Measurements from ENCODE around the gene CNPY2. TPM values are rescaled to one million over a fixed set of nuclear protein-coding genes. Genes with fewer than 3 reads are reported as not detected.

The CNPY2 gene
- total and polyA plus RNA-seq, 2 of the 13 experiments (the other 11 are each of a cell fraction or from before 2014, with no cell fraction given), result 285 to 356 TPM

- TF ChIP-seq ZMYM2 (CRISPR knock-in tag; IDR thresholded peaks at IDR 0.05), result no peak; the same call in 1 of the 2 replicates
- 0 out of 2 replicates have a peak, but pooled peaks have one; percentile 9 for TF ChIP-seq PRDM4 (CRISPR knock-in tag; IDR thresholded peaks at IDR 0.05; ENCODE audit: borderline replicate concordance)
- TF ChIP-seq PRMT3 (CRISPR knock-in tag; IDR thresholded peaks at IDR 0.05; ENCODE audit: borderline replicate concordance, low read depth), result no peak
- TF ChIP-seq ZXDC (CRISPR knock-in tag; IDR thresholded peaks at IDR 0.05), result no peak
- TF ChIP-seq TRIM22 (IDR thresholded peaks at IDR 0.05), result no peak
- TF ChIP-seq HNRNPK (IDR thresholded peaks at IDR 0.05; ENCODE audit: low read depth, low read length, poor library complexity, severe bottlenecking), result peak; percentile 60
- peak; percentile 65; the same call in 1 of the 2 replicates for TF ChIP-seq ARID5B (CRISPR knock-in tag; IDR thresholded peaks at IDR 0.05)
- no peak; the same call in none of the 2 replicates for TF ChIP-seq ZNF510 (CRISPR knock-in tag; IDR thresholded peaks at IDR 0.05; ENCODE audit: low read depth)
- TF ChIP-seq ZNF720 (CRISPR knock-in tag; IDR thresholded peaks at IDR 0.05), result no peak
- TF ChIP-seq ZNF678 (CRISPR knock-in tag; IDR thresholded peaks at IDR 0.05), result peak; percentile 64; the same call in 1 of the 2 replicates
- TF ChIP-seq AHR (CRISPR knock-in tag; IDR thresholded peaks at IDR 0.05), result no peak
- TF ChIP-seq NFKB2 (CRISPR knock-in tag; IDR thresholded peaks at IDR 0.05; ENCODE audit: borderline replicate concordance), result peak; percentile 79; the same call in 1 of the 2 replicates
- no peak for TF ChIP-seq ZMYM3 (CRISPR knock-in tag; IDR thresholded peaks at IDR 0.05)
- no peak for TF ChIP-seq JDP2 (CRISPR knock-in tag; IDR thresholded peaks at IDR 0.05; ENCODE audit: borderline replicate concordance)
- TF ChIP-seq NRL (CRISPR knock-in tag; IDR thresholded peaks at IDR 0.05; ENCODE audit: borderline replicate concordance), result peak; percentile 72; the same call in 1 of the 2 replicates
- peak; percentile 23 for TF ChIP-seq ZNF883 (CRISPR knock-in tag; IDR thresholded peaks at IDR 0.05; ENCODE audit: not compliant biosample characterization)
- no peak for TF ChIP-seq ZNF451 (CRISPR knock-in tag; IDR thresholded peaks at IDR 0.05)
- no peak for TF ChIP-seq U2AF2 (IDR thresholded peaks at IDR 0.05; ENCODE audit: low read depth, low read length)
Measured at GRCh38 chr12:56315622-56316473, at the start of gene CNPY2 (continued).

Data from HepG2 (cell line).